ENCODE data around the gene STAT3.

GRCh38 chr17:42413464-42414040 is 25.3 kb upstream of the STAT3 start:
- TF ChIP-seq ARNT (IDR thresholded peaks at IDR 0.05): no peak
- TF ChIP-seq HDGF (IDR thresholded peaks at IDR 0.05; ENCODE audit: borderline replicate concordance): no peak
- no peak for TF ChIP-seq NFRKB (IDR thresholded peaks at IDR 0.05)
- no peak for TF ChIP-seq SP1 (IDR thresholded peaks at IDR 0.05)
- no peak for TF ChIP-seq L3MBTL2 (conservative IDR thresholded peaks at IDR 0.05)
- no peak for TF ChIP-seq FOXM1 (IDR thresholded peaks at IDR 0.05; ENCODE audit: borderline replicate concordance)
- no peak for TF ChIP-seq FOXK2 (IDR thresholded peaks at IDR 0.05)
- no peak for TF ChIP-seq FOXA1 (IDR thresholded peaks at IDR 0.05)
- no peak for TF ChIP-seq LEF1 (IDR thresholded peaks at IDR 0.05; ENCODE audit: borderline replicate concordance)
- no peak for TF ChIP-seq SUZ12 (IDR thresholded peaks at IDR 0.05)
- TF ChIP-seq ZNF384 (IDR thresholded peaks at IDR 0.05): no peak
- no peak for TF ChIP-seq PKNOX1 (IDR thresholded peaks at IDR 0.05)
- TF ChIP-seq TARDBP (IDR thresholded peaks at IDR 0.05): no peak
- no peak for TF ChIP-seq BHLHE40 (IDR thresholded peaks at IDR 0.05; ENCODE audit: borderline replicate concordance)

All from HEK293T (cell line).